Omental fat pad (tissue), 4 donors: Measurements from ENCODE around the gene STARD10. TPM values are rescaled to one million over a fixed set of nuclear protein-coding genes. Genes with fewer than 3 reads are reported as not detected.

Experiments
- ATAC-seq: fragments of 150-250 bp; one replicate; pipeline ENCODE4 v1.9.1; 2016; ENCODE audit warnings: mild to moderate bottlenecking, moderate library complexity; ENCODE audit not compliant: low FRiP score
- DNase-seq: peaks from one replicate; pipeline ENCODE4 v3.0.0-alpha.2; 2019; ENCODE audit warnings: low spot score
- small RNA-seq: library from RNA; depleted of rRNA; stranded (forward); fragments of <200 nt; gene quantifications from one replicate; pipeline ENCODE3, GENCODE V24; 2016
- total RNA-seq, 4 donors: library from RNA; depleted of rRNA; stranded (reverse); fragments of >200 nt; gene quantifications; one replicate each; pipeline ENCODE4 v1.1.0, GENCODE V29; 2016
- TF ChIP-seq, protein P1 (sequence below), 3 donors: fragments of 450-650 bp; IDR thresholded peaks; one replicate each; pipeline ENCODE4 v1.5.1; 2016 to 2017; ENCODE audit warnings: antibody characterized with exemption in 3 of 3, mild to moderate bottlenecking in 3 of 3, moderate library complexity in 2 of 3

Gene STARD10
- total RNA-seq, 4 donors from 2014 or later = 10.9 to 20.6 (median 15.4) TPM

DNA sequence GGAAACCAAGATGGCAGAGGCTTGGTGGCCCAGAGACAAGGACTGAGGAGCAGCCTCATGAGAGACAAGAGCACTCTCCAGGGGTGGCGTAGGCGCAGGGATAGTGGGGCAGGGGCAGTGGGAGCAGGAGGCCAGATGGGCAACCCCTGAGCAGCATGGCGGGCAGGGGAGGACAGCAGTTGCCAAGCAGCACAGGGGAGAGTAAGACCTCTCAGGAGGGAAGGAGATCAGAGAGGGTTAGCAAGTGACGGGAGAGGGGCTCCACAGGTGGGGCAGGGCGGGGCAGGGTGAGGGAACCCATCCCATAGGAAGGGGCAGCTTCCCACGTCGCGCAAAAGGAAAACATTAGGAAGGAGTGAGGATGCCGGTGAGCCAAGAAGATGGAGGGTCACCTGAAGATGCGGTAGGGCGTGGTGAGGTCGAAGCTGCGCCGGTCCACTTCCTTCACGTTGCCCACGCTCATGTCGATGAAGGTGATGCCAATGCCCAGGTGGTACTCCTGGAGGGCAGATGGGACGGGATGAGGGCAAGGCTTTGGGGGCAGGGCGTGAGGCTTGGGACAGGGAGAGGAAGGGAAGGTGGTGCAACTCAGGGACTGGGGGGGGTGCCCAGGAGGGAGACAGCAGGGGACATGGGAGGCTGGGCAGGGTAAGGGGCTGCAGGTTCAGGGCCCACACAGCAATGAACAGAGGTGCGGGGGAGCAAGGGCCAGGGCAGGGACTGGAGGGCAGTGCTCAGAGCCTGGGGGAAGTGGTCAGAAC is 84.2 kb downstream of the STARD10 start:
- ATAC-seq (no peak), DNase-seq (no peak)
- TF ChIP-seq, protein P1, sequence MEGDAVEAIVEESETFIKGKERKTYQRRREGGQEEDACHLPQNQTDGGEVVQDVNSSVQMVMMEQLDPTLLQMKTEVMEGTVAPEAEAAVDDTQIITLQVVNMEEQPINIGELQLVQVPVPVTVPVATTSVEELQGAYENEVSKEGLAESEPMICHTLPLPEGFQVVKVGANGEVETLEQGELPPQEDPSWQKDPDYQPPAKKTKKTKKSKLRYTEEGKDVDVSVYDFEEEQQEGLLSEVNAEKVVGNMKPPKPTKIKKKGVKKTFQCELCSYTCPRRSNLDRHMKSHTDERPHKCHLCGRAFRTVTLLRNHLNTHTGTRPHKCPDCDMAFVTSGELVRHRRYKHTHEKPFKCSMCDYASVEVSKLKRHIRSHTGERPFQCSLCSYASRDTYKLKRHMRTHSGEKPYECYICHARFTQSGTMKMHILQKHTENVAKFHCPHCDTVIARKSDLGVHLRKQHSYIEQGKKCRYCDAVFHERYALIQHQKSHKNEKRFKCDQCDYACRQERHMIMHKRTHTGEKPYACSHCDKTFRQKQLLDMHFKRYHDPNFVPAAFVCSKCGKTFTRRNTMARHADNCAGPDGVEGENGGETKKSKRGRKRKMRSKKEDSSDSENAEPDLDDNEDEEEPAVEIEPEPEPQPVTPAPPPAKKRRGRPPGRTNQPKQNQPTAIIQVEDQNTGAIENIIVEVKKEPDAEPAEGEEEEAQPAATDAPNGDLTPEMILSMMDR (IDR thresholded peaks at IDR 0.05) = no peak

DNA sequence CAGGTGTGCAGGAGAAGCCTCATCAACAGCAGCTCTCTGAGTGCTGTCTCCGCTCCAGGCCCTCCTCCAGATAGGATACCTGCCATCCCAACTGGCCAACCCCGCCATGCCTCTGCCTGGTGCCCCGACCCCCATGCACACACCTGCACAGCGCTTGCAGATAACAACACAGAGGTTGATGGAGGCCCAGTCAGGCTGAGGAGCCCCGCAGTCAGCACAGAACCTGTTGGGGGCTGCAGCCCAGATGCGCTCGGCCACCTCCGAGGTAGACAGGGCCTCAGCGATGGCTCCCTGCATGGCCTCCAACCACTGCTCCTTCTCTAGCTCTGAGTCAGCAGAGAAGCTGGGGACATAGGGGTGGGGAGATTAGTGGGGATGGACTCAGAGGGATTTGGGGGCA is 86.8 kb downstream of the STARD10 start:
- ATAC-seq (no peak), DNase-seq (no peak)
- TF ChIP-seq, protein P1 (IDR thresholded peaks at IDR 0.05) = no peak

- DNase-seq (no peak), ATAC-seq (no peak)
- TF ChIP-seq, protein P1 (IDR thresholded peaks at IDR 0.05) = no peak
Observed at GRCh38 chr11:72706579-72706978, 87.3 kb downstream of the STARD10 start.

- DNase-seq = no peak
- ATAC-seq = no peak
- TF ChIP-seq, protein P1 (IDR thresholded peaks at IDR 0.05) = no peak
Observed at GRCh38 chr11:72705442-72706365, 88.1 kb downstream of the STARD10 start.

GRCh38 chr11:72704783-72705265 is 89.0 kb downstream of the STARD10 start:
- DNase-seq = no peak
- ATAC-seq = no peak
- TF ChIP-seq, protein P1 (IDR thresholded peaks at IDR 0.05) = no peak

Small RNA genes lying within 50 kb of the gene (small RNA-seq; reads per million reads assigned to genes)
- gene MIR4692 = not detected
- gene RF00019 = not detected

Other genes starting within 250 kb of the STARD10 start
- 100 to 1,000 TPM in 1 of 4 donors, 10 to 100 TPM in 3; 54.0 to 339 (median 84.6) TPM for gene PDE2A, start 119.6 kb downstream of the STARD10 start, total RNA-seq
- 100 to 1,000 TPM; 112 to 204 (median 123) TPM for gene ARAP1, start 41.6 kb downstream of the STARD10 start, total RNA-seq
- 10 to 100 TPM; 15.5 to 81.0 (median 26.7) TPM for gene ATG16L2, start 20.4 kb upstream of the STARD10 start, total RNA-seq